Kidney (tissue), 14 donors: Measurements from ENCODE around the gene DDX10. TPM values are rescaled to one million over a fixed set of nuclear protein-coding genes. Genes with fewer than 3 reads are reported as not detected.

Experiments
- DNase-seq, 5 donors: peaks; one replicate each; pipeline ENCODE4 v3.0.0-alpha.2; 2013 to 2020
- FAIRE-seq: peaks from 2 replicates; lab custom pipeline; 2012; peaks lifted over from hg19 to GRCh38; lab: Jason Lieb, UNC
- H3K27ac ChIP-seq, 2 donors: one replicate each; pipeline ENCODE4 v1.7.0; 2013; ENCODE audit warnings: low read depth in 2 of 2, low read length in 2 of 2, inconsistent platforms in 1 of 2
- H3K27me3 ChIP-seq: one replicate; pipeline ENCODE4 v1.7.1; 2013; ENCODE audit warnings: low read length, inconsistent platforms; ENCODE audit not compliant: control insufficient read depth, insufficient read depth
- H3K36me3 ChIP-seq, 3 donors: one replicate each; pipeline versions ENCODE4 v1.7.0 to v1.7.1; 2013; ENCODE audit warnings: low read length in 3 of 3, control low read depth in 1 of 3, inconsistent platforms in 1 of 3; ENCODE audit not compliant: insufficient read depth in 3 of 3, control insufficient read depth in 2 of 3
- H3K4me1 ChIP-seq, 3 donors: one replicate each; pipeline versions ENCODE4 v1.7.0 to v1.7.1; 2013; ENCODE audit warnings: low read length in 3 of 3, inconsistent platforms in 1 of 3, low read depth in 1 of 3; ENCODE audit not compliant: control insufficient read depth in 2 of 3, insufficient read depth in 2 of 3
- H3K4me3 ChIP-seq, 3 donors: one replicate each; pipeline versions ENCODE4 v1.7.0 to v1.8.1; 2013; ENCODE audit warnings: low read length in 3 of 3, control low read depth in 1 of 3, inconsistent platforms in 1 of 3
- H3K9ac ChIP-seq, 3 donors: one replicate each; pipeline versions ENCODE4 v1.7.0 to v1.7.1; 2013; ENCODE audit warnings: low read length in 3 of 3, control low read depth in 1 of 3, inconsistent platforms in 1 of 3
- H3K9me3 ChIP-seq, 3 donors: one replicate each; pipeline versions ENCODE4 v1.7.0 to v1.7.1; 2013; ENCODE audit warnings: low read length in 3 of 3, control low read depth in 1 of 3, inconsistent platforms in 1 of 3; ENCODE audit not compliant: control insufficient read depth in 2 of 3, insufficient read depth in 1 of 3
- intact Hi-C: fragments of 100-400 bp; cut with DNase I; formaldehyde crosslinking; loops from one replicate; pipeline ENCODE4 v1.11.1; 2022
- polyA plus RNA-seq: library from polyadenylated mRNA; stranded (reverse); fragments of 350-450 nt; fragmentation: Illumina TruSeq; extraction: RNeasy Lipid Tissue Mini Kit (QIAGEN cat#74804); gene quantifications from one replicate; pipeline ENCODE4 v1.2.3, GENCODE V29; 2014; ENCODE audit warnings: low read depth, low replicate concordance; ENCODE audit not compliant: insufficient read depth
- total RNA-seq: library from RNA; stranded (reverse); fragmentation: NEBNext Ultra II Directional; extraction: Animal tissue kit (Norgen Biotek cat#: 25700); gene quantifications from one replicate; pipeline ENCODE4 v1.2.1, GENCODE V29; 2021
- TF ChIP-seq, protein P1 (sequence below): IDR thresholded peaks from 3 replicates; pipeline ENCODE4 v1.5.1; 2012; ENCODE audit warnings: mild to moderate bottlenecking, moderate library complexity, borderline replicate concordance; ENCODE audit not compliant: insufficient read depth; ENCODE audit errors: extremely low read depth
- donor health status: control.
- donor health status: control.
- donor health status: control.
- donor health status: control.
- donor health status: control.
- donor health status: DM: yes; HTN: yes; CAD: no.
- donor health status: Normal renal cell carcinoma (clear cell type).

The DDX10 gene
- total and polyA plus RNA-seq, 2 donors from 2014 or later: 24.8 to 79.2 TPM

- H3K4me3 ChIP-seq: no peak overlapping the region
- no peak for DNase-seq
- no peaks in the 10 kb centered on the region for H3K9me3 ChIP-seq
- H3K9ac ChIP-seq: no peak overlapping the region
- no peaks in the 10 kb centered on the region for H3K36me3 ChIP-seq
- H3K27me3 ChIP-seq: no peaks in the 10 kb centered on the region
- no peak for FAIRE-seq
- peaks cover 0 to 3% (median 3%) of the 10 kb centered on the region in 3 donors for H3K4me1 ChIP-seq
- intact Hi-C loops: no loop called here
- H3K27ac ChIP-seq: no peak overlapping the region
- TF ChIP-seq, protein P1, sequence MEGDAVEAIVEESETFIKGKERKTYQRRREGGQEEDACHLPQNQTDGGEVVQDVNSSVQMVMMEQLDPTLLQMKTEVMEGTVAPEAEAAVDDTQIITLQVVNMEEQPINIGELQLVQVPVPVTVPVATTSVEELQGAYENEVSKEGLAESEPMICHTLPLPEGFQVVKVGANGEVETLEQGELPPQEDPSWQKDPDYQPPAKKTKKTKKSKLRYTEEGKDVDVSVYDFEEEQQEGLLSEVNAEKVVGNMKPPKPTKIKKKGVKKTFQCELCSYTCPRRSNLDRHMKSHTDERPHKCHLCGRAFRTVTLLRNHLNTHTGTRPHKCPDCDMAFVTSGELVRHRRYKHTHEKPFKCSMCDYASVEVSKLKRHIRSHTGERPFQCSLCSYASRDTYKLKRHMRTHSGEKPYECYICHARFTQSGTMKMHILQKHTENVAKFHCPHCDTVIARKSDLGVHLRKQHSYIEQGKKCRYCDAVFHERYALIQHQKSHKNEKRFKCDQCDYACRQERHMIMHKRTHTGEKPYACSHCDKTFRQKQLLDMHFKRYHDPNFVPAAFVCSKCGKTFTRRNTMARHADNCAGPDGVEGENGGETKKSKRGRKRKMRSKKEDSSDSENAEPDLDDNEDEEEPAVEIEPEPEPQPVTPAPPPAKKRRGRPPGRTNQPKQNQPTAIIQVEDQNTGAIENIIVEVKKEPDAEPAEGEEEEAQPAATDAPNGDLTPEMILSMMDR: no peak
Observed at GRCh38 chr11:108904480-108904879, 239.6 kb downstream of the DDX10 start.

DNA sequence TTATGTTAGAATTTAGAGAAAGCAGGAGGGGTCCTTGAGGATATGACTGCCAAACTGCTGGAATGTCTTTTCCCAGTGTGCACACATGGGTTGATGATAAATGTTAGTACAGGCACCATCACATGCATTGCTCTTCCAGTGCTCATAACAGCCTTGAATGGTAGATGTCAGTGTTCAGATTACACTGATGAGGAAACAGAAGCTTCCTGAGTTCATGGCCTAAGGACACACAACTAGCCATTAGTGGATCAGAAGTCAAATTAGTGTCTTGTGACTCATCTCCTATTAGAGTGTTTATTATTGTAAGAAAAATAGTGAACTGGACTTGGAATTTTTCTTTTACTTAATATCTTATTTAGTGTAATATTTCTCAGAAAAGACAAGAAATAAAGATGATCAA, 241.5 kb downstream of the DDX10 start:
- no peaks in the 10 kb centered on the region for H3K36me3 ChIP-seq
- no peak overlapping the region for H3K4me3 ChIP-seq
- no peaks in the 10 kb centered on the region for H3K9me3 ChIP-seq
- no peak for FAIRE-seq
- H3K27me3 ChIP-seq: no peaks in the 10 kb centered on the region
- peaks cover 0 to 3% (median 0%) of the 10 kb centered on the region in 3 donors for H3K4me1 ChIP-seq
- intact Hi-C loops: no loop called here
- H3K27ac ChIP-seq: no peak overlapping the region
- TF ChIP-seq, protein P1: no peak
- peak in 1 of 5 donors; percentile 19 for DNase-seq
- no peak overlapping the region for H3K9ac ChIP-seq

DNA sequence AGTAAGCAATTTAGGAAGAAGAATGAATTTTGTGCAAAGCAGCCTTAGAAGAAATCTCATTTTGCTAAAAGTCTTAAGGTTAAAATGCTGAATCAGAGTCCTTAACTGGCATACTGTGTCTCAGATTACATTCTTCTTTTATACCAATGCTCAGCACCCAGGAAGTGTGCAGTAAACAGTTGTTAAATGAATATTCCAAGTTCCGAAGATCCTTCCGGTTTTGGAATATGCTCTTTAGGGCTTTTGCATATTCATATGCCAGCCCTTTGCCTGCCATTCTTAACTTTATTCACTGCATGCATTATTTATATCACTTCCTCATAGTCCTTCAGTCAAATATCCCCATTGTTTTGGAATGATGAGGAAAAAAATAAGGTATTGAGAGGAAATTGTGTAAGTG, 242.0 kb downstream of the DDX10 start:
- DNase-seq (no peak), FAIRE-seq (no peak)
- TF ChIP-seq, protein P1: no peak
- Histone ChIP-seq H3K27me3 (no peaks in the 10 kb centered on the region), H3K4me1 (peaks cover 0 to 3% (median 0%) of the 10 kb centered on the region in 3 donors), H3K4me3 (no peak overlapping the region), H3K36me3 (no peaks in the 10 kb centered on the region), H3K9me3 (no peaks in the 10 kb centered on the region), H3K9ac (no peak overlapping the region), H3K27ac (no peak overlapping the region)
- intact Hi-C loops: no loop called here

DNA sequence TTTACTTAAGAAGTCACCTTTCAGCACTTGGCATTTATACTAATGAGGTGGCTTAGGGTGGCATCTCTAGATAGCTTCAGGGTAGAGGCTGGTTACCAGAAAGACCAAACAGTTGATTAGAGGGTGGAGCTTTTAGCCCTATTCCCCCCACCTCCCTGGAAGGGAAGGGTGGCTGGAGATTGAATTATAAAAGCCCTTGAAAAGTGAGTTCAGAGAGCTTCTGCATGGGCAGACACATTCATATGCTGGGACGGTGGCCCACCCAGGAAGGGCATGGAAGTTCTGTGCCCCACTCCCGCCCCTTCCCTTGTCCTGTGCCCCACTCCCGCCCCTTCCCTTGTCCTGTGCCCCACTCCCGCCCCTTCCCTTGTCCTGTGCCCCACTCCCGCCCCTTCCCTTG, 244.2 kb downstream of the DDX10 start:
- no peak overlapping the region for H3K9ac ChIP-seq
- no peak for FAIRE-seq
- intact Hi-C loops: no loop called here
- H3K27ac ChIP-seq: no peak overlapping the region
- H3K36me3 ChIP-seq: no peaks in the 10 kb centered on the region
- H3K9me3 ChIP-seq: no peaks in the 10 kb centered on the region
- no peak overlapping the region for H3K4me3 ChIP-seq
- TF ChIP-seq, protein P1: no peak
- H3K27me3 ChIP-seq: no peaks in the 10 kb centered on the region
- no peaks in the 10 kb centered on the region for H3K4me1 ChIP-seq
- DNase-seq: no peak
